ENCODE data around the gene PITRM1.

PITRM1 gene

DNA sequence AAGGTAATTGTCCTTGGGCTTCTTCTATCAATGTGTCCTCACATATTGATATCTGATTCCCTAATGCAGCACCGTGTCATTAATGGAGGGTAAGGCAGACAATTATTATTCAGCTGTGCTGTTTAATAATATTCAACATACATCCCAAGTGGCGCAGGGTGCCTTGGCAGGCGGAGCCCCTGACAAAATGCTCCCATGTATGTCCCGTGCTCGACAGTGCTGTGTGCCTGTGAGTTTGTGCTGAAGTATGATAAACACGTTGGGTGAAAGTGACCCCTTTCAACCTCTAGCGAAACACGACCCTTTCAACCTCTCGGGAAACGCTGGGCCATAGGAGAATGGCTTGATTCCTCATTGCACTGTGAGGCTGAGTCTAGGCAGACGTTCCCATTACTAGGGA lies 73.9 kb downstream of the PITRM1 start:
- TF ChIP-seq, protein P1, sequence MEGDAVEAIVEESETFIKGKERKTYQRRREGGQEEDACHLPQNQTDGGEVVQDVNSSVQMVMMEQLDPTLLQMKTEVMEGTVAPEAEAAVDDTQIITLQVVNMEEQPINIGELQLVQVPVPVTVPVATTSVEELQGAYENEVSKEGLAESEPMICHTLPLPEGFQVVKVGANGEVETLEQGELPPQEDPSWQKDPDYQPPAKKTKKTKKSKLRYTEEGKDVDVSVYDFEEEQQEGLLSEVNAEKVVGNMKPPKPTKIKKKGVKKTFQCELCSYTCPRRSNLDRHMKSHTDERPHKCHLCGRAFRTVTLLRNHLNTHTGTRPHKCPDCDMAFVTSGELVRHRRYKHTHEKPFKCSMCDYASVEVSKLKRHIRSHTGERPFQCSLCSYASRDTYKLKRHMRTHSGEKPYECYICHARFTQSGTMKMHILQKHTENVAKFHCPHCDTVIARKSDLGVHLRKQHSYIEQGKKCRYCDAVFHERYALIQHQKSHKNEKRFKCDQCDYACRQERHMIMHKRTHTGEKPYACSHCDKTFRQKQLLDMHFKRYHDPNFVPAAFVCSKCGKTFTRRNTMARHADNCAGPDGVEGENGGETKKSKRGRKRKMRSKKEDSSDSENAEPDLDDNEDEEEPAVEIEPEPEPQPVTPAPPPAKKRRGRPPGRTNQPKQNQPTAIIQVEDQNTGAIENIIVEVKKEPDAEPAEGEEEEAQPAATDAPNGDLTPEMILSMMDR (IDR thresholded peaks at IDR 0.05; ENCODE audit: low read depth, low read length): no peak
- DNase-seq (ENCODE audit: extremely low read depth, low read depth): no peak

DNA sequence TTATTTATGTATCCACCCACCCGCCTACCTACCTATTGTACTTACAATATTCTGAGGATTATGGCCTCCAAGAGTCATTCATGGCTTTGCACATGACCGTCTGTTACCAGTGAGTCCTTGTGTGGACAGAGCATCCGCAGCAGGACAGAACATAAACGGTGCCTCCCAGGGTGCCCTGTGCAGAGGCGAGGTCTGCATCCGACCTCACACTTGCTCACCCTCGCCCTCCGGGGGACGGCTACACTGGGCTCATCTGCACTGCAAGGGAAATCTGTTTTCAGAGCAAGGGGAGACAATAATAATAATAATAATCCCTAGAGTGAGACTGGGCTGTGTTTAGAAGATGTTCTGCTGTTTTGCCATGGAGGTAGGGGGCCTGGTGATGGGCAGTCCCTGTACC lies 75.4 kb downstream of the PITRM1 start:
- DNase-seq (ENCODE audit: extremely low read depth, low read depth): no peak
- TF ChIP-seq, protein P1 (IDR thresholded peaks at IDR 0.05; ENCODE audit: low read depth, low read length): no peak

DNA sequence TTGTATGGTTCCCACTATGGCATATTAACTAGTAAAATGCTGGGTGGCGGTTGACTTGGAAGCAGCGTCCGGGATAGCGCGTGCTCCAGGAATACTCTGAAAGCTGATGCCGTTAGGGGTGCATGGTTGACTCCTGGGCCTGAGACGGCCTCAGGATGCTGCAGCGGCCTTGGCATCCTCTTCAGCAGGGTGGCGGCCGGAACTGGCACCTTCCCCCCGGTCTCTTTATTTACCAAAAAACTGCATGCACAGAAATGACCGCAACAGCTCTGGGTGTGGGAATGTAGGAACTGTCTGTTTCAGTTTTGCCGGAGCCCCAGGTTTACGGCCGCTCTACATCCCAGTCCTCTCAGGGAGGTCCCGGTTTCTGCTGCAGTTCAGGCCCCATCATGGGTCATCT lies 76.4 kb downstream of the PITRM1 start:
- no peak for DNase-seq (ENCODE audit: extremely low read depth, low read depth)
- TF ChIP-seq, protein P1 (IDR thresholded peaks at IDR 0.05; ENCODE audit: low read depth, low read length): no peak

DNA sequence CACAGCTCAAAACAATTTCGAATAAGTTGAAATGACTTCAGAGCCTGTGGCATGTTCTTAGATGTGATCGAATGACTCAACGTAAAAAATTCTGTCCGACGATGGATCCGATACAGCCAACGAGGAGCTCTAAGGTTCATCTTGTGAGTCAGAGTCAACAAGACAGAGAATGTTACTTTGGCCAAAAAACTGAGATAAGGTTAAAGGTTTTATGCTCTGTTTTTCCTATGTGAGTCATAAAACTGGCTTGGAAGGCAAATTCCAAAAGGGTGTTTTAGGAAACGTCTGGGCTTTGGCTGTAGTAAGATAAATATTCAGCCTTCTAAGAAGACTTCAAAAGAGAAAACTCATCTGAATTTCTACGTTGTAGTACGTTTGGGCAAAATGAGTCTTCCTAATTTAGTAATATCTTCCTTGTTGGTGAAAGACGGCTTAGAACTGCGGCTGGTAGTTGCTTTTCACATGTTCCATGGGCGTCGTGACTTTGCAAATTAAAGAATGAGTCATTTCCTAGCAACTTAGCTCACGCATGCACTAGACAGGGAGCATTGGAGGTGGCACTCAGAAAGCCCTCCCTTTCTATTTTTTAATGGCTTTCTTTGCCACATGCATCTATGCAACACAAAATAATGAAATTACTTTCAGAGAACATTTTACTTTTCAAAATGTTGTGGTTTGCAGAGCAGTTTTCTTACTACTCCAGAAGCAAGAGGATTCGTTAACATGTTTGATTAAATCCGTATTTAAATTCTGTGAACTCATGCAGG lies 77.0 kb downstream of the PITRM1 start:
- DNase-seq (ENCODE audit: extremely low read depth, low read depth): peak; percentile 87
- TF ChIP-seq, protein P1 (IDR thresholded peaks at IDR 0.05; ENCODE audit: low read depth, low read length): no peak

DNA sequence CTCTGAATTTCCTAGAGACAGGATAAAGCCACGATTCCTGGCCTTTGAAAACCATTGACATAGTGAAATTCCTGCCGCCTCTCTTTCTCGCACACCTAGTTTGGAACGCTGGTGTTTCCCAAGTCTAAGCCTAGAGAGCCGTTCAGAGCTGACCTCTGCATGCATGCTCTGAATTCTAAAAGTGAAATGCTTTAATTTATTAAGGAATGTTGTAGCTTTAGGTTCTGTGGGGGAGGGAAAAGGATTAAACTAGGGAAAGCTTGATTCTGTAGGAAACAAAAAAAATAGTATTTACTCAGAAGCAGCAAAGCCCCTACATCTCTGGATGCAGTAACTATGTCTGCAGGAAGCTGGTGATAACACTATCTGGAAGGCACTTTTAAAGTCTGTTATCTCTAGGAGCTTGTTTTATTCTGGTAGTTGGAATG lies 78.0 kb downstream of the PITRM1 start:
- no peak for DNase-seq (ENCODE audit: extremely low read depth, low read depth)
- TF ChIP-seq, protein P1 (IDR thresholded peaks at IDR 0.05; ENCODE audit: low read depth, low read length): no peak

DNA sequence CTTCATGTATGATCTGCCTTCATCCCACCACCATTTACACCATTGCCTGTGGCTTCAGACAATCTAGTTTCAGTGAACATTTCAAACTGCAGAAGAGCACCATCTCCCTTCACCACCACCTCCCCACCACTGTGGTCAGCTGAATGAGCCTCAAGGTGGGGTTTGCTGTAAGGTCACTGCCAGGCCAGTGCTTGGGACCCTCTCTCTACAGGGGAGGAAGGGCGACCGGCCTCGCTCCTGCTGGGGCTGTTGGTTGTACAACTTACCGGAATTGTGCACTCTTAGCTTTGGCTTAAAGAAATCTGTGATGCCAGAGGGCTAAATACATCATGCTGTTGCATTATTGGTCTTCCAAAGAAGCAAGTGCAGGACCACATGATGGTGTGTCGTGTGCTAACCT lies 78.6 kb downstream of the PITRM1 start:
- TF ChIP-seq, protein P1 (IDR thresholded peaks at IDR 0.05; ENCODE audit: low read depth, low read length): no peak
- no peak for DNase-seq (ENCODE audit: extremely low read depth, low read depth)

DNA sequence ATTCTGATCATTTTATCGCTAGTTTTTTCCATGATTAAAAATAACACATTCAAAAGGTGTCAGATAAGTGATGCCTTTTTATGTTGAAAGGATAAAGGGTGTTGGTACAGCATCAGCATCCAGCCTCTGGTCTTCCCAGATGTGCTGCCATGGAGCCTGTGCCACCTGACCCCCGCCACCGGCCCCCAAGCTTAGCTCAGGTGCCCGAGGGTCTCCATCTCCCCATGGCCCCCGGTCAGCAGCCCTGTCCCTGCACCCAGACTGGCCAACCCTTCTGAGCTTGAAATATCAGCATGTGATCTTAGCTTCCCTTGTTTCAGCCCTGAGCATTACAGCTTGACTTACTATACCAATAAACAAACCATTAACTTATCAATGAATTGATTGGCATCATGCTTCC lies 80.7 kb downstream of the PITRM1 start:
- TF ChIP-seq, protein P1 (IDR thresholded peaks at IDR 0.05; ENCODE audit: low read depth, low read length): no peak
- DNase-seq (ENCODE audit: extremely low read depth, low read depth): no peak
